GM21619 (cell line): ENCODE results near the gene LRMDA.
"Not testable (repeated sequence)": the region's sequence is repeated elsewhere in the genome, so short reads cannot be mapped to it uniquely, and the experiment has no call there.

Source experiments
- ATAC-seq: cut with Tn5 transposase; IDR thresholded peaks from one replicate; pipeline ENCODE4 v1.9.1; 2021; ENCODE audit not compliant: unreplicated experiment

Gene LRMDA

DNA sequence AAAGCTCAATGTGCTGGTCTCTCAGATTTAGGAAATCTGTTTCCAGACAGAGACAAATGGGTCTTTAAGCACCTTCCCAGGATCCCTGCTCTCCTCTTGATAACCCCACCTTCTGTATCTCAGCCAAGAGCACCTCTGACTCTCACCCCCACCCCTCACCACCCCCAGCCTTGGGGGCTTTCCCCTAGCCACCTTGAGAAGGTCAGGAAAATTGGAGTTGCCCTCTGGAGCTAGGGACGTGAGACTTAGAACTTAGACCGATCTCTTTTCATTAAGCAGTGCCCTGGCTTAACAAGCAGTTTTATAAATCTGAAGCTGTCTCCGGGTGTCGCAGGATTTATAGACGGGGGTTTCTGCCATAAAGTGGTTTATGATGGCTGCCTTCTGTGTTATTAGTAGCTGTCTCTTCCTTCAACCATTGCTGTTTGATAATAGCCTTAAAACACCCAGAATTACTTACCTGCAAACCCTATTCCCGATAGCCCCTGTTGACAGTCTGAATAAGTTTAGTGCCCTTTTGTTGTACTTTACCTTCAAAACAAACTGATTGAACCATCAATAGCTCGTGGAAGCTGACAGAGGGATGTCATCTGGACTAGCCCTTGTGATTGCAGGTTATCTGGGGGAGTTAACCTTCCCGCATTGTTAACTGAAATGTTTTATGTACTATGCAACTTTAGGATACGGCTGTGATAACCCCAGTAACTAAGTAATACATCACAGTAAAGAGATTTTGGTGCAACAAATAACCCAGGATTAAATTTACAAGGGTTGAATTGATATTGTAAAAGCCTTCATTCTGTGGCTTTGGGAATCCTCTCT is 621.5 kb downstream of the LRMDA start:
- no peak for ATAC-seq

DNA sequence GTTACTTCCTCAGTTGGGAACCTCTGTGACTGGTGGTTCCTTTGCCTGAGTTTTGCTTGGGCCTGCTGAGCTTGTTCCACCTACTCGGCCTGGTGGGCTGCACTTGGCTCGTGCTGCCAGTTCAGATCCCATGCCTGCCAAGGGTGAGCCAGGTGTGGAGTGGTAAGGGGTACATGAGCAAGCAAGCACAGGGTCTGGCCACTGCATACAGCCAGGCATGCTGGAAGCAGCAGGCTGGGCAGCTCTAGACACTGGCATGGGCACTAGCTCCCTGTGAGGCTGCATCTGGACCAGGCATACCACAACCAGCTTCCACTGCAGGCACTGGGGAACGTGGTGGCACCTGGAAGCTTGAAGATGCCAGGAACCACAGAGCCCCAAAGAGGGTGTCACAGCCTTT is 624.0 kb downstream of the LRMDA start:
- ATAC-seq = no peak

DNA sequence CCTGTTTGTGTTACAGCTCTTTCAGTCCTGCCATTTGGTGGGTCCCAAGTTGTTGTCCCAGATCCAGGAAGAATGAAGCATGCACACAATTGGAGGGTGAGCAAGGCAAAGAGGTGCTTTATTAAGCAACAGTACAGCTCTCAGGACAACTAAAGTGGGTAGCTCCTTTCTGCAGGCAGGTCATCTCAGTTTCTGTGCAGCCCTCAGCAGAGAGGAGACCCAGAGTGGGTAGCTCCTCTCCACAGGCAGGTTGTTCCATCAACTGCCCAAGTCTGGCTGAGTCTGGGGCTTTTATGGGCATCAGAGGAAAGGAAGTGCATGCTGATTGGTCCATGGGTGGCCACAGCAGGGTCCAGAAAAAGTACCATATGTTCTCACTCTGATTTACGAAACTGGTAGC is 624.5 kb downstream of the LRMDA start:
- ATAC-seq = no peak

DNA sequence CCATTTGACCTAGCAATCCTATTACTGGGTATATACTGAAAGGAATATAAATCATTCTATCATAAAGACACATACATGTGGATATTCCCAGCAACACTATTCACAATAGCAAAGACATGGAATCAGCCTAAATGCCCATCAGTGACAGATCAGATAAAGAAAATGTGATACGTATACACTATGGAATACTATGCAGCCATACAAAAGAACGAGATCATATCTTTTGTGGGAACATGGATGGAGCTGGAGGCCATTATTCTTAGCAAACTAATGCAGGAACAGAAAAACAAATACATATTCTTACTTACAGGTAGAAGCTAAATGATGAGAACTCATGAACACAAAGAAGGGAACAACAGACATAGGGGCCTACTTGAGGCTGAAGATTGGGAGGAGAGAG is 629.6 kb downstream of the LRMDA start:
- not testable (repeated sequence) for ATAC-seq

DNA sequence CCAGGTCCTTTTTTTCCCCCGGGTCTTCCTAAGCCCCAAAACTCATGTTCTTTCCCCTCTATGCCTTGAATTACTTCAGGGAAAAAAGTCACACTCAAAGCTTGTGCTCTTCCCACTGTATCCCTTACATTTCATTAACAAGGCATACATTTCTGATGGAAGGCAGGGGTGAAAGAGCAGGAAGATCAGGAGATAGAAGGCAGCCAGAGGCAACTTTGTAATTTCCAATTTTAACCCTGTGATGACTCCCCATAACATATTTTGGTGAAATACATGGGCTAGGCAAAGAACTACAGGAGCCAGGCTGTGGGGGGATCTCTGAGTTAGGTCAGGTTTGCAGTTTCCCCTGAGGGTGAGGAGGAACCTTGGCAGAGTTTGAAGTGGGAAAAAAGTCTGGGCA is 635.0 kb downstream of the LRMDA start:
- ATAC-seq = no peak

DNA sequence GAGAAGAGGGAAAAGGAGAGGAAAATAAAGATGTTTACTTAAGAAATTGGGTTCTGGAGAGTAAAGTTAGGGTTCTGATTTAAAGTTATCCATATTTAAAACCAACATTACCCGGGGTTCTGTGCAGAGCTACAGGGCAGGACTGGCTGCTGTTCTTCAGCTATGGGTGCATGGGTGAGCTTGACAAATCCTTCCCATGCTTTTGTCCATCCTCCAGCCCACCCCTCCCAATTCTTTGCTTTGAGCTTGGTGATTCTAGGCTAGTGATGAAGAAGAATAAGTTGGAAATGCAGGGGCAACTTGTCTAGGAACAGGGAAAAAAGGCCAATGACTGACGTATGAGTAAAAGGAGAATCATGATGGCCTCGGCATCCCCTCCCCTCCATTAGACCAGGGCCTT is 636.0 kb downstream of the LRMDA start:
- no peak for ATAC-seq

DNA sequence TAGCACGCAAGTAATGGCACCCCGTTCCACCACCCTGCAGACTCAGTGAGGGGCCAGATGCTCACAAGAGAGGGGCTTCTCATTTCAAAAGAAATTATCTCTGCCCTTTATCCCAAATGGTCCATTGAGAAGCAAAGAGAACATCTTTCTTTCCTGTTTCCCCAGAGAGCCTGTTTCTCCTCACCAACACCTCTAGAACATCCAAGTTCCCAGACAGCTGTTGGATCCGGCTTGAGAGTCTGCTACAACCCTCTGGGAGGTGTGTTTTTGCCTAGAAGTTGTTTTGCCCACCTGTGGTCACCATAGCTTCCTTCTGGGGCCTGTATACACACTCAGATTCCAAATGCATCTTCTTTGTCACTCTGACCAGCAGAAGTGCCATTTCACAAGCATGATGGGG is 637.4 kb downstream of the LRMDA start:
- ATAC-seq = no peak

DNA sequence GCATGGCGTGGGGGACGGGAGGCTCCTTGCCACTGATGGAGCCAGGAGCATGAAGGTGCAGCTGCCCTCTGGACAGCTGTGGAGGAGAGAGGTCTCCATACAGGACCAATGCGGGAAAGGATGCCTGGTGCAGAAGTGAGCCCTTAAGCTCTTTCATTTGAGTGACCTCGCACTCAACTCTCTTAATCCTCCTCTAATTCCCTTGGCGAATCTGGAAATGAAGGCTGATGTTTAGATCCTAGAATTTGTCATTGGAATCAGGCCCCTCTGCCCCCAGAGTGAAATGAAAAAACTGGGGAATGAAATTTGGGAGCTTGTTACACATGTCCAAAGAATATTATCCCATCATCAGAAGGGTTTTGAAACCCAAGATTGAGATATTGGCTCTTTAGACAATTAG is 639.5 kb downstream of the LRMDA start:
- no peak for ATAC-seq

DNA sequence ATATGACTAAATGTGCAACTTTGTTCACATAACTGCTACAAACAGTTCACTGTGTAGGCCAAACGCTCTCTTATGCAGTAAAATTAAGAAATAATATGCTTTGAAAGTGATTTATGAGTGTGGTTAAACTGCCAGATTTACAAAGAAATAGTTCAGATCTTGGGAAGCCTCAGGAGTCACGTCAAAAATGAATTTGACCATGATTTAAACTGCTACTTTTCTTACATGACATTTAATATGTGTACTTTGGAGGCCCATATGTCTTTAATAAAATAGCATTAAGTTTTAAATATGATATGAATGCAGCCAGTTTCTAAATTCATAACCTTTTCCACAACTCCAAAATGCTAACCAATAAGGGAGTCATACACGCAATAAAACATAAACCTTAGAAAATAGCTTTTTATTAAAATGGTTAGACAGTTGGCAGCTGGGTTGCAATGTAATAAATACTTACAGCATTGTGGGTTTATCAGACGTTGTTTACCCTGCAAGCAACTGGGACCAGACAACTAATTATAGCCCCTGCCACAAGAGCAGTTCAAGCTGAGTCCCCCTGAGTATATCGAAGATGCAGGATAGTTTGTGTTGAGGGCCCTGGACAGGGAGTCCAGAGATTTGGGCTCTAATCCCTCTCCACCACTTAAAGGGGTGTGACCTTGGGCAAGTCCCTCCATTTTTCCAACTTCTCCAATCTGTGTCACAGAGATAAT is 640.4 kb downstream of the LRMDA start:
- no peak for ATAC-seq

DNA sequence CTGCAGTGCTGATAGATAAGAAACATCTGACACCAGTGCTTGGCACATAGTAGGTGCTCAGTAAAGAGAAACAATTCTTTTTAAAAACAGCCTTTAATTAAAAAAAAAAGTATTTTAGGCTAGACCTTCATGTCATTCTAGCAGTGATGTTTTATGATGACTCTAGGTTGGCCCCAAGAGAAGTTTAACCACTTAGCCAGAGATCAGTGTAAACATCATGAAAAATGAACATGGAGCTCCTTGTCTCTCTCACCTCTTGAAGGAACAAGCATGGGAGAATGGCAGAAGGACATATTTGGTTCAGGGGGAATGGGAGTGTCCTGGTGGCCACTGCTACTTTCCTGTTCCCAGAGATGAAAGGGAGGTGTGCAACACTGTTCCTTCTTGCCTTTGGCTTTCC is 641.0 kb downstream of the LRMDA start:
- ATAC-seq = no peak

DNA sequence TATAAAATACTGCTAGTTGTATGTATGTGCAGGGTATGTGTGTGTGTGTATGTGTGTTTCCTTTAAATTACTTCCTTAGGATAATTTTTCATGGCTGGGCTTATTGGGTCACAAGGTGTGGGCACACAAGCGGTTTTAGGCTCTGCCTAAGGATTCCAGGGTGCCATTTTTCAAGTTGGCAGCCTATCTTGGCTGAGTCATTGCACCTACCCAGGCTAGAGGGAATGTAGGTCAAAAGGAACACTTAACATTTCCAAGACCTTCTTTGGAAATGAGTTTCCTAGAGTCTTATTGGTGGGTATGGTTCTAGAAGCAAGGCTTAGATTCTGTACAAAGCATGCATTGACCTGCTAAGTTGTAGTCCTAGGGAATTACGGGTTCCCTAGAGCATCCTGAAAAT is 642.1 kb downstream of the LRMDA start:
- ATAC-seq = no peak

DNA sequence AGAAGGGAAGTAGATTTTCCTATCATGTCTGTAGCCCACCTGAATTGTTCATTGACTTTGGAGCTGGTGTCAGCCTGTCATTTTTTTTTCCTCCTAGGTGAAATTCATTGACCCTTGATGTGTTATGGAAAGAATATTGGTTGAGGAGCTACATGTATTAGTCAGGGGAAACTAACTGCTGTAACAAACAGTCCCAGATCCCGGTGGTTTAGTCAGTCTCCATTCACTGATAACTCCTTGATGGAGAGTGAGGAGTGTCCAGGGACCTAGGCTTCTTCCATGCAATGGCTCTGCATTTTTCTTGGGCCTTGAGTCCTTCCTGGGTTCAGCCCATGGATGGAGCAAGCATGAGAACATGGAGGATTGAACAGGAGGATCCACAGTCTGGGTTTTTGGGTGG is 643.2 kb downstream of the LRMDA start:
- ATAC-seq = no peak

DNA sequence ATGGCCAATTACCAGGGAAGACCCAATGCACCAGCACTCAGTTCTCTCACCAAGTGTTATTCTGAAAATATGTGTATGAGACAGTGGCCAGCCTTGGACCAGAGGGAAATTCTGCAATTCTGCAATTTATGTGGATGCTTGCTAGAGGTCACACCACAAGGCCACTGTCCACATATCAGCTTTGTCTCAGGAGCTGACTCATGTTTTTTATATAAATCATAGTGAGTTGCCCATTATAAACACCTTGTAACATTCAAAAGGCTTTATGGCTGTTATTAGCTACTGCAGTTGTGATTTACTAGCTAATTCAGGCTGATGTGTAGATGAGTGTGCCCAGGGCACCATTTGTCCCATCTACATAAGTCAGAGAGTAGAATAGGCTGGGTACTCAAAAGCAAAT is 649.0 kb downstream of the LRMDA start:
- no peak for ATAC-seq

DNA sequence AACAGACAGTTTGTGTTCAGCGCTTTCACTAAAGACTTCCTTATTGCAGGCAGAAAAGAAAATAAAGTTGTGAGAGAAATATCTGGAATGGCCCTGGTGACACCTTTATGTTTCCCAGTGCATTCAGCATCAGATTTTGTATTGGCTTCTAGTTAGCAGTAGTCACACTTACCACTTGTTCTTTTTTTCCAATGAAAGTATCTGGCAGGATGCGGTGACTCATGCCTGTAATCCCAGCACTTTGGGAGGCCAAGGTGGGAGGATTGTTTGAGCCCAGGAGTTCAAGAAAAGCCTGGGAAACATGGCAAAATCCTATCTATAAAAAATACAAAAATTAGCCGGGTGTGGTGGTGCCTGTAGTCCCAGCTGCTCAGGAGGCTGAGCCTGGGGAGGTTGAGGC is 649.6 kb downstream of the LRMDA start:
- no peak for ATAC-seq

DNA sequence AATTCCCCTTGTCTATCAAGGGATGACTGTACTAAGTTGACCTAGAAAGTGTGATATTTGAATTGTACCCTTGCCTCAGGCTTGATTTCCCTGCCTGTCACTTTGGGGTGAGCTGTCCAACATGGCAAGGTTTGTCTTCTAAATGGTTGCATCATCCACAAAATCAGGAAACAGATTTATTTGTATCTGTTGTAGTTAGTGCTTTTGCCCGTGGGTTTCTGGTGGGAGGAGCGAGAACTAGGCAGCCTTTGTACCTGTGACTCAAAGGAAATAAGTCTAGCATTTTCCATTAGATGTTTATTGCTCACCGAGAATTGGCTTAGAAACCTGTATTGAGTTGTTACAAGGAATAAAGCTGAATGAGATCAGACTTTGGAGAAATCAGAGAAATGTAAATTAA is 650.8 kb downstream of the LRMDA start:
- ATAC-seq = no peak

DNA sequence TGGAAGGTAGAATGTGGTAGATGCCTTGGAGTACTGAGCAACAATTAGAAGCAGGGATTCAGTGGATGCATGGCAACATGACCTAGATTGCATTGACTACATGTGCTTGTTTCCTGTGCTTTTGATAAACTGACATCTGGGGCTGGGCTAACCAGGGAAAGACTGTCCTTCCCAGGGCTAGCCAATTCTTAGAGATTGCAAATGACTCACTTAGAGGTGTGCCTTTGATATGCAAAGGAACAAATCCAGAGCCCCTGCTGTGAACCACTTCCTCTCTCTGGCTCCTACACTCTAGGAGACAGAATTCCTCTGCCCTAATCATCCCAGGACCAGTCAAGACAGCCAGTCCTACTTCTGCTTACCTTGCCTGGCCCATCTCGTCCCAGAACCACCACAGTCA is 651.5 kb downstream of the LRMDA start:
- no peak for ATAC-seq

DNA sequence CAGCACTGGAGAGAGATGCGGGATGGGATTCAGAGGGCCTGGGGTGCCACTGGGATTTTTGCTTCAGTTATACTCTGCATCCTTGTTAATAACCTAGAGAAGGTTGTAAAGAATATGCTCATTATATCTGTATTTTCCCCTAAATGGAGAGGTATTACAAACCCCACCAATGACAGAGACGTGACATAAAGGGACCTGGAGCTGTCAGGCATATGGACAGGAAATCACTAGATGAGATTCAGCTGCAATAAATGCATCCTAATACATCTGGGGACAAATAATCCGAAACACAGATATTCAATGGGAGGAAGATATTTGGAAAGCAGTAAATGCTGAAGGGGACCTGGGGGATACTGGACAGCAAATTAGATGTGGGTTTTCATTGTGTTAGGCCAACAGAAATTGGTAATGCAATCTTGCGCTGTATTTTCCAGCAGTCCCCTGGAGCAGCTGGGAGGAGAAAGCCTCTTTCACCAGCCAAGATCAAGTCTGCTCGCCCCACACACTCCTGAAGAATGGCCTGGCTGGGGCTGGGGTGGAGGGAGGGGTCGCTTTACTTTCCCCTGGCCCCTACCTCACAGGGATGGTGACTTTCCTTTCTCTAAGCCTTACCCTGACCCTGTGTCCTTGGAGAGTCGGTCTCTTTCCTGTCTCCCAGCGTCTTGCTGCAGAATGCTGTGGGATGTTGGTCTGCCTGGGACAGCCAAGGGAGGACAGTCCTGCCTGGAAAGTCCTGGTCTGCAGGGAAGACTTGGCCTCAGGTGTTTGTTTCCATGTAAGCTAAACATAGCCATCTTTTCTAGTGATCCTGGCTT is 653.8 kb downstream of the LRMDA start:
- ATAC-seq = no peak

DNA sequence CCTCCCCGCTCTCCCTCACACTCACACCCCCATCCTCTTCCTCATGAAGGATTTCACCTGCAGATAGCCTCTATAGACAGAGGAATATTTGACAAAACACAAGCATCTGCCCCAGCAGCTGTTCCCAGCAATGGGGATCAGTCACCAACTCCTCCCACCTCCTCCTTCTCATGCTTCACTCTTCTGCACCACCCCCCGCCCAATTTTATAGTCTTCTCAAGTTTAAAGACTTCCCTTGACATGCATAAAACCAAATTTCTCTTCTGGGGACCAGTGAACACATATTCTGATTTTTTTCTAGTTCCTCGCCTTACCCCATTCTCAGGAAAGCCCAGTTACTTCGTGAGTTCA is 654.4 kb downstream of the LRMDA start:
- ATAC-seq = no peak

DNA sequence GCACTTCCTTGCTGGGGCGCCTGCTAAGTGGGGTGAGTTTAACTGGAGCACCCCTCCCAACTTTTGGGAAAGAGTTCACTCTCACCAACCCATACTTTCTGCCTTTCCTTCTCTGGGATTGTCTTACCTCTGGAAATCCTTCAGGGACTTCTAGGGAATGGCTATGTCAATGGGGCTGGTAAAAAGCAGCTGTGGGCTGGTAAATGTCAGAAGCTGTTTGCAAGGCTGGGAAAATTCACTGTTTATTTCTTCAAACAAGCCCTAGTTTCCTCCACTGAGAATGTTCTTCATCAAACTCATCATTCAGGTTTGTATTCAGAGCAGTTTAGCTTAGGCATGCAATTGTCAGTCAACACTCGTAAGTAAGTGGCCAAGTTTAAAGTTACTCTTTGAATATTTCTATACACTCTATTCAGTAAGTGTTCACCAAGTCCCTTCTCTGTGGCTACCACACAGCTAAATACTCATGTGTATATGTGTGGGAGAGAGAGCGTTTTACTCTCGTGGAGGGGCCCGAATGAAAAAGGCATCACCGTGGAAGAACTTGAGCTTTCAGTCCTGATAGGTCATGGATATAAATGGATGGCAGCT is 654.8 kb downstream of the LRMDA start:
- ATAC-seq = no peak

DNA sequence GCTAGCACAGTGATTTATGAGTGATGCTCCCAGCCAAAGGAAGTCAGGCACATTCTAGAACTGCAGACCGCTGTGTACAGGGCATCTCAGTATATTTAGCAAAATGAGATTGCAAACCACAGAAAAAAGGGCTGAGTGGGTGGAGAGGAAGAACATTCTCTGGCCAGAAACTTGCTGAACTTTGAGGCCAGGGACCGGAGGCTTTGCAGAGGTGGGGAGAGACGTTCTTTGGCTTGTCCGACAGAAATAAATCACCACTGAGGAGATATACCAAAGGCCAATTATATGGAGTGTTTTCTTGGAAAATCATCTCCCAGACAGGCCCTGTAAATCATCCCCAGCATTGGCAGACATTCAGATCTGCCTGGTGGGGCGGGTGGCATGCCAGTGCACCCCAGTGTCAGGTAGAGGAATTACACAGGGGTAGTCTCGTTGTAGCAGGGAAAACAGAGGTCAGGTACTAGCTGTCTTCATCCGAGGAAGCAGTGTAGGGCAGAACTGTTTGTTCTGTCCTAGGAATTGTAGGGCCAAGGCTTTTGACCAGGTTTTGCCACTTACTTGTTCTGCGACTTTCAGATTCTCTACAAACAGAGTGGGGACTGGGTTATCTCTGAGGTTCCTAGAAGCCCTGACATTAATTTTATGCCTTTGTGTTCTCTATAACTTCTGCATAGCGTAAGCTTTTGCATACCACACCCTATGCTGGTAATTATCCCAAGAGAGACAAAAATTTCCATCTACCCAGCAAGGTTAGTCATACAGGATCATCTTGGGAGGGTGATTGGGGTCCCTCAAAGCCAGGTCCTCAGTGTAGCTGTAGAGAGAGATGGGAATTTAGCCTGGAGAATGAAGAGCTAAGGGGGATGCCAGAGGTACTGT is 655.6 kb downstream of the LRMDA start:
- no peak for ATAC-seq

DNA sequence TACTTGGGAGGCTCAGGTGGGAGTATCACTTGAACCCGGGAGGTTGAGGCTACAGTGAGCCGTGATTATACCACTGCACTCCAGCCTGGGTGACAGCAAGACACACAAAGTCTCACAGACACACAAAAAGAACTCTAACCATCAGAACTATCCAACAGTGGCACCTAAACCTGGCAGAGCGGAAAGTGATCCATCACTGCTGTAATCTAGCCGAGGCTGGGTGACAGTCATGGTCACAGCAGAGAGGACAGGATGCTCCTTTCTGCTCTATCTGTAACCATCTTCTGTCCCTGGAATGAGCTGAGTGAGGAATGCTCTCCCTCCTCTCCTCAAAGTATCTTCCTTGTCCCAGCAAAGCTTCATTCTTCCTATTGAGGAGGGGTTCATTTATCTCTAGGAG is 656.6 kb downstream of the LRMDA start:
- ATAC-seq = no peak
